ENCODE results near the gene EIF2B1.

The EIF2B1 gene

DNA sequence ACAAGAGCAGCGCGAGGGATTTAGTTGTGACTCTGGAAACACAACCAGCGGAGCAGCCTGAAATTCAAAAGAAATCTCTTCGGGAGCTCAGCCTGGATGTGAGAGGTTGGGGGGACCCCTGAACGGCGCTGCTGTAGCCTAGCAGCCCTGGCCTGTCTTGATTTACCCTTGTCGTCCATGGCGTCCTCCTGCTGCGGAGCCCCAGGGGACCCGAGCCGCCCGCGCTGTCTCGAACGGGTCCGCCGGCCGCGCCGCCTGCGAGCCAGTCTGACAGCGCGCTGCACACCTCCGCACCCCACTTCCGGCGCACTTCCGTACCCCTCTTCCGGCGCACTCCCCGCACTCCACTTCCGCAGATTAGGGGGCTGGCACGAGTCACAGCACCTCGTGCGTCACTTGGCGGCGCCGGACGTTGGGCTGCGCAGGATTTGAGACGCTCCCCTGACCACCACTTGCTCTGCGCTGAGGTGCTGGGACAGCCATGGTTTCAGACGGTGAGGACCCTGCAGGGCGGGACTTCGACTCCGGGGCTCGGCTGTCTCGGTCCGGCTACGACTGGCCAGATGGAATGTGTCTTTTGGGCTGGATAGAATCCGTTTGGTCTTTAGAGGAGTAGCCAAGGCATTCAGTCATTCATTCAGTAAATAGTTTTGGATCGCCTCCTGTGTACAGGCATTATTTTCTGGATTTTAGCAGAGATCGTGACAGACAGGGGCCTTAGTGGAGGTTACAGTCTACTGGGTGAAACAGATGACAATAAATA lies at the start of gene EIF2B1, which contains the start of gene GTF2H3:
EIF2B1 (minus strand) TSS at position 308 of the 763 bp plus-strand sequence; CDS start at position 179, 129 bp downstream.
GTF2H3 (plus strand) TSS at position 451 of the 763 bp plus-strand sequence; CDS start at position 482, 31 bp downstream.
- peak within 1 kb of the TSS; percentile 96 for H3K4me3 ChIP-seq (ENCODE audit: insufficient read length, low read depth)
- peak; percentile 98 for DNase-seq (ENCODE audit: low read depth, low spot score)
- H3K9me3 ChIP-seq (ENCODE audit: insufficient read depth, low read length): no peaks in the 10 kb centered on the region
- H3K27me3 ChIP-seq (ENCODE audit: insufficient read depth, insufficient read length): no peaks in the 10 kb centered on the region
- H3K4me1 ChIP-seq (ENCODE audit: insufficient read depth, insufficient read length): no peaks in the 10 kb centered on the region
- H3K9ac ChIP-seq (ENCODE audit: insufficient read length, low read depth): peak within 1 kb of the TSS; percentile 97
- TF ChIP-seq SUZ12 (IDR thresholded peaks at IDR 0.05; ENCODE audit: extremely low read depth, insufficient read depth, insufficient read length): no peak
- TF ChIP-seq YY1 (IDR thresholded peaks at IDR 0.05; ENCODE audit: insufficient read depth, insufficient read length): peak; percentile 62
- H3K36me3 ChIP-seq (ENCODE audit: insufficient read depth, insufficient read length, low read length): peaks cover 52% of the 10 kb centered on the region

DNA sequence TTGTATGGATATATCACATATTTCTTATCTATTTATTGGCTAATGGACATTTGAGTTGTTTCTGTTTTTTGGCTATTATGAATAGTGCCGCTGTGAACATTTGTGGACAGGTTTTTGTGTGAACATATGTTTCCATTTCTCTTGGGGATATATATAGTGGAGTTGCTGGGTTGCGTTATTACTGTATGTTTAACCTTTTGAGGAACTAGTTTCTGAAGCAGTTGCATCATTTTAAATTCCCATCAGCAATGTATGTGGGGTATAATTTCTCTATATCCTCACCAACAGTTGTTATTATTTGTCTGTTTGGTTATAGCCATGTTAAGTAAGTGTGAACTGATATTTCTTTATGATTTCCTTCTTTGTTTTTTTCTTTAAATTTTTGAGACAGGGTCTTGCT lies 48.1 kb upstream of the EIF2B1 start:
- TF ChIP-seq ZNF274 (IDR thresholded peaks at IDR 0.05; ENCODE audit: low read depth, low read length) (no peak), YY1 (IDR thresholded peaks at IDR 0.05; ENCODE audit: insufficient read depth, insufficient read length) (no peak), SUZ12 (IDR thresholded peaks at IDR 0.05; ENCODE audit: extremely low read depth, insufficient read depth, insufficient read length) (no peak)
- no peak for DNase-seq (ENCODE audit: low read depth, low spot score)
- no peak overlapping the region for H3K9ac ChIP-seq (ENCODE audit: insufficient read length, low read depth)

DNA sequence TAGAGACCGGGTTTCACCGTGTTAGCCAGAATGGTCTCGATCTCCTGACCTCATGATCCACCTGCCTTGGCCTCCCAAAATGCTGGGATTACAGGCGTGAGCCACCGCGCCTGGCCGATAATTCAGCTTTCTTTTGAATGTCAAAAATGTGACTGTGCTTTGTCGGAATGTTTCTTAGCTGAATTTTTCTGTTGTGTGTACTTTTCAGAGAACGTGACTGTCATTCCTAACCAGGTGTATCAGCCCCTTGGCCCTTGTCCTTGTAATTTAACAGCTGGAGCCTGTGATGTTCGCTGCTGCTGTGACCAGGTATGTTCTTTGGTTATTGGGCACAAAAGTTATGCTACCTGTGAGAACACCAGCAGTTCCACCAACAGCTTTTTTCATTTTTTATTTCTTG lies 45.5 kb upstream of the EIF2B1 start:
- no peak overlapping the region for H3K9ac ChIP-seq (ENCODE audit: insufficient read length, low read depth)
- peaks cover 48% of the 10 kb centered on the region for H3K36me3 ChIP-seq (ENCODE audit: insufficient read depth, insufficient read length, low read length)
- no peak for DNase-seq (ENCODE audit: low read depth, low spot score)
- H3K27me3 ChIP-seq (ENCODE audit: insufficient read depth, insufficient read length): no peaks in the 10 kb centered on the region
- no peaks in the 10 kb centered on the region for H3K4me1 ChIP-seq (ENCODE audit: insufficient read depth, insufficient read length)
- H3K9me3 ChIP-seq (ENCODE audit: insufficient read depth, low read length): no peaks in the 10 kb centered on the region
- no peak for TF ChIP-seq YY1 (IDR thresholded peaks at IDR 0.05; ENCODE audit: insufficient read depth, insufficient read length)
- TF ChIP-seq SUZ12 (IDR thresholded peaks at IDR 0.05; ENCODE audit: extremely low read depth, insufficient read depth, insufficient read length): no peak
- TF ChIP-seq ZNF274 (IDR thresholded peaks at IDR 0.05; ENCODE audit: low read depth, low read length): no peak
- H3K4me3 ChIP-seq (ENCODE audit: insufficient read length, low read depth): no peak overlapping the region

More for the DNA sequence above, 48.1 kb upstream of the EIF2B1 start:
- Histone ChIP-seq H3K36me3 (ENCODE audit: insufficient read depth, insufficient read length, low read length) (peaks cover 28% of the 10 kb centered on the region), H3K4me3 (ENCODE audit: insufficient read length, low read depth) (no peak overlapping the region), H3K27me3 (ENCODE audit: insufficient read depth, insufficient read length) (no peaks in the 10 kb centered on the region), H3K4me1 (ENCODE audit: insufficient read depth, insufficient read length) (no peaks in the 10 kb centered on the region), H3K9me3 (ENCODE audit: insufficient read depth, low read length) (no peaks in the 10 kb centered on the region)

DNA sequence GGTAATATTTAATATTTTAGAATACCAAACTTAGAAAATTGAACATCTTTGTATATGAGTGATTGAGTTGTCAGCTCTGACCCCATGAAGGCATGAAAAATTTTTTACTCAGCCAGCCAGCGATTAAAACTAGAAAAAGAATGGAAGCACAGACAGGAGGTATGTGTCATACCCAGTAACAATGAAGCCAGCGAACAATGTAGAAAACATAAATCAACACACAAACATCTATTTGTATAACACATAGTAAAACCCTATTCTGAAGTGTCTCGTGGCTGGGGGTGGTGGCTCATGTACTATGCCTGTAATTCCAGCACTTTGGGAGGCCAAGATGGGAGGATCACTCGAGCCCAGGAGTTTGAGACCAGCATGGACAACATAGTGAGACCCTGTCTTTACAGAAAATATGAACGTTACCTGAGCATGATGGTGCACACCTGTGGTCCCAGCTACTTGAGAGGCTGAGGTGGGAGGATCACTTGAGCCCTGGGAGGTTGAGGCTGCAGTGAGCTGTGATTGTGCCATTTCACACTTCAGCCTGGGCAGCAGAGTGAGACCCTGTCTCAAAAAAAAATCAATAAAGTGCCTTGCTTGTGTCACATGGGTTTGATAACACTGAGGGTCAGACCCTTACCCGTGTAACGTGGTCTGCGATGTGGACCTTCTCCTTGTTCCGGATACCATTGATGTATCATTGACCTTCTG lies 43.3 kb upstream of the EIF2B1 start:
- no peak for DNase-seq (ENCODE audit: low read depth, low spot score)
- Histone ChIP-seq H3K4me3 (ENCODE audit: insufficient read length, low read depth) (no peak overlapping the region), H3K9ac (ENCODE audit: insufficient read length, low read depth) (no peak overlapping the region), H3K27me3 (ENCODE audit: insufficient read depth, insufficient read length) (peaks cover 4% of the 10 kb centered on the region), H3K4me1 (ENCODE audit: insufficient read depth, insufficient read length) (peaks cover under 1% of the 10 kb centered on the region), H3K9me3 (ENCODE audit: insufficient read depth, low read length) (no peaks in the 10 kb centered on the region), H3K36me3 (ENCODE audit: insufficient read depth, insufficient read length, low read length) (peaks cover 50% of the 10 kb centered on the region)
- no peak for TF ChIP-seq SUZ12 (IDR thresholded peaks at IDR 0.05; ENCODE audit: extremely low read depth, insufficient read depth, insufficient read length)
- TF ChIP-seq ZNF274 (IDR thresholded peaks at IDR 0.05; ENCODE audit: low read depth, low read length): no peak
- no peak for TF ChIP-seq YY1 (IDR thresholded peaks at IDR 0.05; ENCODE audit: insufficient read depth, insufficient read length)

DNA sequence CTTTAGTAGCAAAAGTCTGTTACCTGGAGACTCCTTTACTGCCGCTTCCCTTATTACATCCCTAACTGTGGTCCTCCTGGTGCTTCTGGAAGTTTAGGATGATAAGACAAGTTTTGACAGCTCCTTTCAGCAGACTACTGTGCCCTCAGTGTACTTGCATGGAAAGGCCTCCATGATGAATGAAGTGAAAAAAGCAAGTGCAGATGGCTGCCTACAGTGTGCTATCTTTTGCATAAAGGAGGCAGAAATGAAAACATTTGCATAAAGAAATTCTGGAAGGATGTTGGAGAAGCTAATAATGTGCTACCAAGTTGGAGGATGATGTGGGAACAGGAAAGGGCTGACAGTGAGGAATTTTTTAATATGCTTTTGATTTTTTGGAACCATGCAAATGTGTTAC lies 42.0 kb upstream of the EIF2B1 start:
- TF ChIP-seq YY1 (IDR thresholded peaks at IDR 0.05; ENCODE audit: insufficient read depth, insufficient read length): no peak
- H3K36me3 ChIP-seq (ENCODE audit: insufficient read depth, insufficient read length, low read length): peaks cover 43% of the 10 kb centered on the region
- no peak for DNase-seq (ENCODE audit: low read depth, low spot score)
- H3K9me3 ChIP-seq (ENCODE audit: insufficient read depth, low read length): no peaks in the 10 kb centered on the region
- H3K4me1 ChIP-seq (ENCODE audit: insufficient read depth, insufficient read length): peaks cover 3% of the 10 kb centered on the region
- H3K9ac ChIP-seq (ENCODE audit: insufficient read length, low read depth): no peak overlapping the region
- no peak overlapping the region for H3K4me3 ChIP-seq (ENCODE audit: insufficient read length, low read depth)
- peaks cover 9% of the 10 kb centered on the region for H3K27me3 ChIP-seq (ENCODE audit: insufficient read depth, insufficient read length)

DNA sequence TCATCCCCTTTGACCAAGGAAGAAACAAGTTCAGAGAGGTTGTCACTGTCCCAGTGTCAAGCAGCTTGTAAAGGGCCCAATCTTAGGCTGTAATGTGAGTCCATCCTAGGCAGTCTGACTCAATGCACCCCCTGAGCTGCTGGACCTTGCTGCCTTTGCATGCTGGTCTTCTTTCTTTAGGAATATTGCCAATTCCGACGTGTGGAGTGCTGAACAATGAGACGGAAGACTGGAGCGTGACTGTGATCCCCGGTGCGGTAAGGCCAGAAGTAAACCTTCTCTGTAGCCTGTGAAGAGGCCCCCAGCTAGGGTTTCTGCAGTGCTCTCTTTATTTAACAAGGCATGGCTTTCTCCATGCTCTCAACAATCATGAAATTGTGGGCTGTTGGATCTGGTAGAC lies 38.4 kb upstream of the EIF2B1 start:
- H3K4me3 ChIP-seq (ENCODE audit: insufficient read length, low read depth): peak overlapping the region; percentile 91
- peak overlapping the region; percentile 86 for H3K9ac ChIP-seq (ENCODE audit: insufficient read length, low read depth)
- peaks cover 3% of the 10 kb centered on the region for H3K4me1 ChIP-seq (ENCODE audit: insufficient read depth, insufficient read length)
- peaks cover 29% of the 10 kb centered on the region for H3K36me3 ChIP-seq (ENCODE audit: insufficient read depth, insufficient read length, low read length)
- H3K9me3 ChIP-seq (ENCODE audit: insufficient read depth, low read length): no peaks in the 10 kb centered on the region
- H3K27me3 ChIP-seq (ENCODE audit: insufficient read depth, insufficient read length): peaks cover 9% of the 10 kb centered on the region
- DNase-seq (ENCODE audit: low read depth, low spot score): no peak
- TF ChIP-seq SUZ12 (IDR thresholded peaks at IDR 0.05; ENCODE audit: extremely low read depth, insufficient read depth, insufficient read length) (no peak), YY1 (IDR thresholded peaks at IDR 0.05; ENCODE audit: insufficient read depth, insufficient read length) (no peak), ZNF274 (IDR thresholded peaks at IDR 0.05; ENCODE audit: low read depth, low read length) (no peak)

Data from NT2/D1 (cell line).